Spinal cord (tissue), 10 donors: ENCODE data around the gene OTUB1. TPM values are rescaled to one million over a fixed set of nuclear protein-coding genes. Genes with fewer than 3 reads are reported as not detected.

Source experiments
- DNase-seq, 6 donors: peaks; one replicate each; pipeline versions ENCODE4 v3.0.0 to v3.0.0-alpha.2; 2013 to 2015; ENCODE audit warnings: low spot score in 6 of 6, low read depth in 4 of 6
- H3K27ac ChIP-seq: one replicate; pipeline ENCODE4 v1.5.1; 2013; ENCODE audit warnings: low read depth, low read length, control low read depth
- H3K27me3 ChIP-seq: one replicate; pipeline ENCODE4 v1.6.1; 2013; ENCODE audit warnings: low read length; ENCODE audit not compliant: control insufficient read depth, insufficient read depth
- H3K36me3 ChIP-seq: one replicate; pipeline ENCODE4 v1.6.1; 2013; ENCODE audit warnings: low read length; ENCODE audit not compliant: control insufficient read depth, insufficient read depth
- H3K4me1 ChIP-seq: one replicate; pipeline ENCODE4 v1.6.1; 2013; ENCODE audit warnings: low read length; ENCODE audit not compliant: control insufficient read depth, insufficient read depth
- H3K4me3 ChIP-seq: one replicate; pipeline ENCODE4 v1.5.1; 2013; ENCODE audit warnings: low read depth, low read length, control low read depth
- H3K9me3 ChIP-seq: one replicate; pipeline ENCODE4 v1.6.1; 2013; ENCODE audit warnings: low read length; ENCODE audit not compliant: control insufficient read depth, insufficient read depth
- WGBS: methylation state at CpG from one replicate; pipeline ENCODE4 v1.1.5; 2013; ENCODE audit warnings: missing lambda C conversion rate; ENCODE audit not compliant: insufficient coverage; 5-methylcytosine and 5-hydroxymethylcytosine counted together
- polyA plus RNA-seq, 2 donors: library from polyadenylated mRNA; unstranded; fragments of 120-200 nt; gene quantifications; one replicate each; pipeline ENCODE4 v1.2.1, GENCODE V29; 2013; ENCODE audit not compliant: insufficient read length in 2 of 2
- total RNA-seq, 2 donors: library from RNA; depleted of rRNA in 1 of 2; stranded (reverse); fragments of 120-200 nt in 1 of 2; fragments of >200 nt in 1 of 2; gene quantifications; one replicate each; pipeline versions ENCODE4 v1.2.3 to v1.2.4, GENCODE V29; 2013 to 2014
- donor health status: healthy.

Gene OTUB1
- total and polyA plus RNA-seq, 4 donors: 34.7 to 134 (median 76.8) TPM

DNA sequence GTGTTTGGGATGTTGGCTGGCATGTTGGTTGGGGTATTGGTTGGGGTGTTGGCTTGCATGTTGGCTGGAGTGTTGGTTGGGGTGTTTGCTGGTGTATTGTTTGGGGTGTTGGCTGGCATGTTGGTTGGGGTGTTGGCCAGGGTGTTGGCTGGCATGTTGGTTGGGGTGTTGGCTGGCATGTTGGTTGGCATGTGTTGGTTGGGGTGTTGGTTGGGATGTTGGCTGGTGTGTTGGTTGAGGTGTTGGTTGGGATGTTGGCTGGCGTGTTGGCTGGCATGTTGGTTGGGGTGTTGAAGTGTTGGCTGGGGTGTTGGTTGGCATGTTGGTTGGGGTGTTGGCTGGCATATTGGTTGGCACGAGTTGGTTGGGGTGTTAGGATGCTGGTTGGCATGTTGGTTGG is 24.5 kb downstream of the OTUB1 start:
- H3K4me1 ChIP-seq: peaks cover 41% of the 10 kb centered on the region
- WGBS: 95% methylated on average over 2 of the region's 2 CpGs
- H3K27me3 ChIP-seq: peaks cover 10% of the 10 kb centered on the region
- H3K27ac ChIP-seq: no peak overlapping the region
- H3K4me3 ChIP-seq: no peak overlapping the region
- no peak for DNase-seq
- H3K36me3 ChIP-seq: no peaks in the 10 kb centered on the region
- no peaks in the 10 kb centered on the region for H3K9me3 ChIP-seq

DNA sequence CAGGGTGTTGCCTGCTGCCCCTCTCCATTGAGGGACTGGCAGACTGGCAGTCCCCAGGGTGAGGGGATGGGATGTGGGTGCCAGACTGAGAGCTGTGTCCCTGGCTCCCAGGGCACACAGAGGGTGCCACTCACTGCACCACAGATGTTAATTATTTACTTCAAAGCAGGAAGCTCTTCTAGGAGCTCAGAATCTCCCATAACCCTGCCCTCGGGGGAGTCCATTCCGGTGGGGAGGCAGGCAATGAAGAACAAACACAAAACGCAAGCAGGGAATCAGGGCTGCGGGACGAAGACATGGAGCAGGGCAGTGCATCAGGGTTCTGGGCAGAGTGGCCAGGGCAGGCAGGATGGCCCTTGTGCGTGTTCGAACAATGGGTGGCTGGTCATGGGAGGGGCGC is 25.1 kb downstream of the OTUB1 start:
- 89% methylated on average over 8 of the region's 8 CpGs for WGBS
- no peaks in the 10 kb centered on the region for H3K9me3 ChIP-seq
- no peak overlapping the region for H3K4me3 ChIP-seq
- peaks cover 43% of the 10 kb centered on the region for H3K4me1 ChIP-seq
- no peak for DNase-seq
- H3K36me3 ChIP-seq: no peaks in the 10 kb centered on the region
- no peak overlapping the region for H3K27ac ChIP-seq
- peaks cover 9% of the 10 kb centered on the region for H3K27me3 ChIP-seq

DNA sequence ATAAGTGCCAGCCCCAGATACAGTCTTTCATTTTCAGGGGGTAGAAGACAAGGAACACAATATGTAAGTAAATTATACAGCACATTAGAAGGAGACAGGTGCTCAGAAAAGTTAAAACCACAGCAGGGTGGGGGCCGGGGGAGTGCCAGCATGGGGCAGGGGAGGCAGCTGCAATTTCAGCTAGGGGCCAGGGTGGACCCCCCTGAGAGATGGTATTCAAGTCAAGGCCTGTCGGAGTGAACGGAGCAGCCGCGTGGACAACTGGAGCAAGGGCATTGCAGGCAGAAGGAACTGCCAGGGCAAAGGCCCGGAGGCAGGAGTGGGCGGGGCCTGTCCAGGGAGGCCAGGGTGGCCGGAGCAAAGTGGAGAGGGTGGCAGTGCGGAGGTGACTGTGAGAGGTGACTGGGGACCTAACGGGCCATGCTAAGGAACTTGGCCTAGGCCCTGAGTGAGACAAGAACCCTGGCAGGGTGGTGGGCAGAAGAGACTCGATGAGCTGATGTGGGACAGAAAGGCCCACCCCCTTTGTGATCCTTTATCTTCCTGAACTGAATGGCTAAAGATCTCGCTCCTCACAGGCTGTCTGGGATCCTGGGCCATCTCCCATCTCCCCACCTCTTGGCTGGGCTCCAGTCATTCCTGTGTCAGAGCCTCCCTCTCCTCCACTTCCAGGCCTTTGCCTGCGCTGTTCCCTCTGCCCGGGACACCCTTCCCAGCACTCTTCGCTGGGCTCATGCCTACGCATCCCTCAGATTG is 27.1 kb downstream of the OTUB1 start:
- WGBS: 83% methylated on average over 16 of the region's 16 CpGs
- no peaks in the 10 kb centered on the region for H3K27me3 ChIP-seq
- no peak for DNase-seq

DNA sequence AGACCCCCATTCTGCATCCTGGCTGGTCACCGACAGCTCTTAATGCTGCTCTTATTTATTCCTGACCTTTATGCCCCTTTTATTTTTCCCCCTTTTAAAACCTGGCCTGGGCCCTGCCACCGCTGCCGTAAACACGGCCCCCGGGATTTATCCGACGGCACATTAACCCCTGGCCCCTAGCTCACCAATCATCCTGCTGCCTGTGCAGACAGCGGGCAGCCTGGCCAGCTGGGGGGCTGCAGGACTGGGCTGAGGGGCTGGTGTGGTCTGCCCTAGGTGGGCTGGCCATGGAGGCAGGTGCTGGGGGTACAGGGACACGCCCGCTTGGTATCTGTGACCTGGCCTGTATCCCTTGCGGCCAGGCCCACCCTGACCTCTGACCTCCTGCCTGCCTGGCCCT is 28.1 kb downstream of the OTUB1 start:
- H3K4me3 ChIP-seq: no peak overlapping the region
- no peaks in the 10 kb centered on the region for H3K9me3 ChIP-seq
- H3K36me3 ChIP-seq: no peaks in the 10 kb centered on the region
- H3K27me3 ChIP-seq: no peaks in the 10 kb centered on the region
- H3K27ac ChIP-seq: no peak overlapping the region
- peaks cover 46% of the 10 kb centered on the region for H3K4me1 ChIP-seq
- WGBS: 45% methylated on average over 11 of the region's 11 CpGs
- no peak for DNase-seq

More for the DNA sequence above, 27.1 kb downstream of the OTUB1 start:
- H3K27ac ChIP-seq: no peak overlapping the region
- no peaks in the 10 kb centered on the region for H3K36me3 ChIP-seq
- H3K4me1 ChIP-seq: peaks cover 43% of the 10 kb centered on the region
- H3K4me3 ChIP-seq: no peak overlapping the region
- no peaks in the 10 kb centered on the region for H3K9me3 ChIP-seq

DNA sequence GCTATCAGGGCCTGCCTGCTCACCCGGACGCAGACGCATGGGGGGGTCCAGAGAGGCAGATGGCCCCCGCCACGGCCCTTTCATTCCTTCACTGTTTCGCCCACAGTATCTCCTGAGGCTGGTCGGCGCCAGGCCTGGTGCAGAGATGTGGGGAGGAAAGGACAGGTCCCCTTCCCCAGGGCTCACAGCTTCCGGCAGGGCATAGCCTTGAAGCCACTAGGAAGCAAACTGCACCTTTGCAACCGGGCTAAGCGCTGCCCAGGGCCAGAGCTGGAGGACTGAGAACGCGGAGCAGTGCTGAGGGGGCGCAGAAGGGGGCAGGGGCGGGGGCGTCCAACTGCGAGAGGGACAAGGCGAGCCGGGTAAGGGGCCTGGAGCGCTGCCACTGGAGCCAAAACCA is 29.3 kb downstream of the OTUB1 start:
- no peaks in the 10 kb centered on the region for H3K27me3 ChIP-seq
- no peak overlapping the region for H3K27ac ChIP-seq
- H3K9me3 ChIP-seq: no peaks in the 10 kb centered on the region
- H3K4me1 ChIP-seq: peaks cover 46% of the 10 kb centered on the region
- H3K36me3 ChIP-seq: no peaks in the 10 kb centered on the region
- no peak for DNase-seq
- WGBS: 78% methylated on average over 14 of the region's 20 CpGs
- no peak overlapping the region for H3K4me3 ChIP-seq

DNA sequence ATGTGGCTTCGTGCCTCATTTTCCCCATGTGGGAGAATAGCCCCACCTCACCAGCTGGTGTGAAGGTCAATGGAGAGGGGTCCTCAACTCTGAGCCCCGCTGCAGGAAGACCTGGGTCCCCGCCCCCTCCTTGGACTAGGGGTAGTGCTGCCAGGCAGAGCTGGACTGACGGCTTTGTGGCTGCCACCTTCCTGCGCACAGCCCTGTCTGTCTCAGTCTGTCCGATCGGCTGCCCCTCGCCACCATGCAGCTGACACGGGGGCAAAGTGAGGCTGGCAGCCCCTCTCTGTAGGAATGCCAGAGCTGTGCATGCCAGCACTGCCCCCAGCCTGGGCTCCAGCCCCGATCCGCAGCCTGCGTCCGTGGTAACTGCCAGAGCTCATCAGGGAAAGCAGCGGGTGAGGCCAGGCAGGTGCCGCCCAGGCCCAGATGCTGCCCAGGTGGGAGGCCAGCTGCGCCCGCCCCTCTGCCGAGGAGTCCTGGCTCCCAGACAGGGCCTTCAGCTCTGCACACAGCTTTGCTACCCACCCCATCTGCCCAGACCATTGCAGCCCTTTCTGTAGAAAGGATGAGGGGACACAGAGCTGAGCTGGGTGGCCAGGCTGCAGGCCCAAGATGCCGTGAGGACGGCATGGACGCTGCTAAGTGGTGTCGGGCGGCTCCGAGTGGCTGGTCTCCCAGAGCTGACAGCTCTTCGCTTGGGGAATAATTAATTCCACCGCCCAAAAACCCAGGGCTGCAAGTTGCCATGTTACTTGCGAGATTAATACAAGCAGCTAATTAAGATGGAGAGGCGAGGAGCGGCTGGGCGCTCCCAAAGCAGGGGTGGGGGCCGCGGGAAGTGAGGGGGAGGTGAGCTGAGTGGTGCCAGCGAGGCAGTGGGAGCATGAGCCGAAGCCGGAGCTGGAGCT is 30.0 kb downstream of the OTUB1 start:
- peaks cover 50% of the 10 kb centered on the region for H3K4me1 ChIP-seq
- H3K27ac ChIP-seq: no peak overlapping the region
- no peaks in the 10 kb centered on the region for H3K36me3 ChIP-seq
- H3K4me3 ChIP-seq: no peak overlapping the region
- DNase-seq: peak in 2 of 6 donors; percentile 79 to 87
- 39% methylated on average over 35 of the region's 35 CpGs for WGBS
- H3K9me3 ChIP-seq: no peaks in the 10 kb centered on the region
- no peaks in the 10 kb centered on the region for H3K27me3 ChIP-seq

DNA sequence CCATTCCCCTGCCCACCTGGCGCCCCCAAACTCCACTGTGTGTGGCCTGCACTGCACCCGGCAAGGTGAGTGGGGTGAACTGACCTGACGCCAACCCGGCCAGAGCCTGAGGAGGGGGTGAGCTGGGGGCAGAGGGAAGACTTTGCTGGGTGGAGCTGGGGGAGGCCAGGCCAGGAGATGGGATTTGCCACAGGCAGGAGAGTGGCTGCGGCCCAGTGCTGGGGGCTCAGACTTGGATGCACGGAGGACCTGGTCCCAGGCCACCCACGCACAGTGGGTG is 31.6 kb downstream of the OTUB1 start:
- Histone ChIP-seq H3K27ac (no peak overlapping the region), H3K4me1 (peaks cover 64% of the 10 kb centered on the region), H3K9me3 (no peaks in the 10 kb centered on the region), H3K4me3 (no peak overlapping the region), H3K27me3 (no peaks in the 10 kb centered on the region), H3K36me3 (no peaks in the 10 kb centered on the region)
- DNase-seq: no peak
- 52% methylated on average over 7 of the region's 7 CpGs for WGBS

DNA sequence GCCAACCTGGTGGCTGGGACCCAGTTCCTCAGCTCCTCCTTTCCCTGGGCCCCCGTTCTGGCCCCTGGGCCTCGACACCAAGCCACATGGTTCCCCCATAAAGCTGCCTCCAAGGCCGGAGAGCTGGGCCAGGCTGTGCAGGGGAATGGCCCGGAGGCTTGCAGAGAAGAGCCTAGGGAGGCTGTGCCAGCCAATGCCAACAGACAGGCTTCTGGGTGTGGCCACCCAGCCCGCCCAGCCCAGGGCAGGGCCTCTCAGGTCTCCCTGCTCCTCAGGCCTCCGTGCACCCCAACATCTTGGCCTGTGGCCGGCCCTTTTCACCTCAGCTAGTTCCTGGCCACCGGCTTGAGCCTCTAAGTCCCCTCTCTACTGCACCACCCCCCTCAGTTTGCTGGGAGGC is 32.1 kb downstream of the OTUB1 start:
- WGBS: 72% methylated on average over 8 of the region's 8 CpGs

DNA sequence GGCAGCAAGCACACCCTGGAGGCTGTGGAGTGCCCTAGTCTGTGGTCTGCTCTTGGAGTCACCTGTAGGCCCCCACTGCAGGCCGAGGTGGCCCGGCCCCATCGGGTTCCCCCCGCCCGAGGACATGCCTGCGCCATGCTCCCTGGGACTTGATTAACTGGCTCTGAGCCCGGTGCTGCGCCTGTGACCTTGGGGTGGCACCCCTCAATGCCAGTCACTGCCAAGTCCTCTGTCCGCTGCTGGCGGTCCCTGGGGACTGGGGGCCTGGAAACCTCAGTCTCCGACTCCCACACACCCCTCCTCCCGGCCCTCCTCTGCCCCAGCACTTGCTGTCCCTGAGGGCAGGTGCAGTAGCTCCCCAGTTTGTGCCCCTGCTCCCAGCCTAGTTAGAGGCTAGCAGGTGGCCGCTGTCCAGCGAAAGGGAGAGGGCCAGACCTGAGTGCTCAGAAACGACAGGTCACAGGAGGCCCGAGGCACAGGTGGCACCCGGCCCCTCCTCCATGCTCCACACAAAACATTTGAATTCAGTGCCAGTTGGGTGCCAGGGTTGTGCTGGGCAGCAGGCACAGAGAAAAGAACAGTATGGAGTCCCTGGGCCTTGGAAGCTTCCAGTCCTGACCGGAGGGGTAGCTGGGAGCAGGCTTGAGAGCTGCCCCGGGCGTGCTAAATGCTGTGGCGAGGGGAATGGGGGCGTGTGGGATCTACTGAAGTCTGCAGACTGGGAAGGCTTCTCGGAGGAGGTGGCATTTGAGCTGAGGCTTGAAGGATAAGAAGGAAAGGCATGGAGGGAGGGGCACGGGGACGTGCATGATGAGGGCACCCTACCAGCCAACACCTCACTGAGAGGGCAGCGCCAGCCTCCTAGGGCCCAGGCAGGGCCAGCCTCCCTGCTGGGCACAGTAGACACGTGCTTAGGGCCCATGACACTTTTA is 33.1 kb downstream of the OTUB1 start:
- no peaks in the 10 kb centered on the region for H3K36me3 ChIP-seq
- 78% methylated on average over 20 of the region's 27 CpGs for WGBS
- no peaks in the 10 kb centered on the region for H3K9me3 ChIP-seq
- H3K4me1 ChIP-seq: peaks cover 74% of the 10 kb centered on the region
- H3K4me3 ChIP-seq: no peak overlapping the region
- no peak for DNase-seq
- no peaks in the 10 kb centered on the region for H3K27me3 ChIP-seq
- no peak overlapping the region for H3K27ac ChIP-seq

More for the DNA sequence above, 32.1 kb downstream of the OTUB1 start:
- no peak overlapping the region for H3K27ac ChIP-seq
- no peak overlapping the region for H3K4me3 ChIP-seq
- H3K27me3 ChIP-seq: no peaks in the 10 kb centered on the region
- H3K9me3 ChIP-seq: no peaks in the 10 kb centered on the region
- DNase-seq: no peak
- H3K36me3 ChIP-seq: no peaks in the 10 kb centered on the region
- H3K4me1 ChIP-seq: peaks cover 66% of the 10 kb centered on the region
